HepG2 (cell line): ENCODE data around the gene LIPT1. TPM values are rescaled to one million over a fixed set of nuclear protein-coding genes. Genes with fewer than 3 reads are reported as not detected.

Experiments
- ADNP ChIP-seq: sonication (generic); formaldehyde crosslinking; IDR thresholded peaks from 2 replicates; pipeline ENCODE4 v1.4.0; 2020; ENCODE audit warnings: missing genetic modification reagents
- CHD4 ChIP-seq: fragments of 200-600 bp; sonication (generic); IDR thresholded peaks from 2 replicates; pipeline ENCODE4 v1.7.0; 2017; ENCODE audit warnings: mild to moderate bottlenecking, low read length, borderline replicate concordance
- ELF4 ChIP-seq: sonication (generic); formaldehyde crosslinking; IDR thresholded peaks from 2 replicates; pipeline ENCODE4 v1.5.0; 2020; ENCODE audit warnings: missing genetic modification reagents, mild to moderate bottlenecking, moderate library complexity, borderline replicate concordance
- HHEX ChIP-seq: IDR thresholded peaks from 2 replicates; pipeline ENCODE4 v1.6.1; 2016; ENCODE audit warnings: control low read depth
- JUN ChIP-seq: sonication (generic); formaldehyde crosslinking; IDR thresholded peaks from 2 replicates; pipeline ENCODE4 v1.4.0; 2020; ENCODE audit warnings: mild to moderate bottlenecking, missing genetic modification reagents
- MED13 ChIP-seq: sonication (generic); formaldehyde crosslinking; IDR thresholded peaks from 2 replicates; pipeline ENCODE4 v1.5.0; 2020; ENCODE audit warnings: missing genetic modification reagents
- MZF1 ChIP-seq: sonication (generic); formaldehyde crosslinking; IDR thresholded peaks from 2 replicates; pipeline ENCODE4 v1.8.1; 2023; ENCODE audit warnings: mild to moderate bottlenecking, missing genetic modification reagents, borderline replicate concordance
- NFKB2 ChIP-seq: sonication (generic); formaldehyde crosslinking; IDR thresholded peaks from 2 replicates; pipeline ENCODE4 v1.4.0; 2020; ENCODE audit warnings: missing genetic modification reagents, borderline replicate concordance
- NPAS2 ChIP-seq: sonication (generic); formaldehyde crosslinking; IDR thresholded peaks from 2 replicates; pipeline ENCODE4 v1.8.0; 2022; ENCODE audit warnings: mild to moderate bottlenecking, missing genetic modification reagents, borderline replicate concordance
- NR3C1 ChIP-seq: sonication (generic); formaldehyde crosslinking; IDR thresholded peaks from 2 replicates; pipeline ENCODE4 v1.4.0; 2020; ENCODE audit warnings: missing genetic modification reagents
- PAX8 ChIP-seq: sonication (generic); formaldehyde crosslinking; IDR thresholded peaks from 2 replicates; pipeline ENCODE4 v1.8.0; 2022; ENCODE audit warnings: mild to moderate bottlenecking, missing genetic modification reagents, borderline replicate concordance
- SP4 ChIP-seq: sonication (generic); formaldehyde crosslinking; IDR thresholded peaks from 2 replicates; pipeline ENCODE4 v1.8.1; 2023; ENCODE audit warnings: mild to moderate bottlenecking, missing genetic modification reagents
- SUZ12 ChIP-seq: fragments of 150-350 bp; IDR thresholded peaks from 2 replicates; pipeline ENCODE4 v1.6.1; 2014; ENCODE audit warnings: low read depth, low read length
- TBP ChIP-seq: sonication (generic); formaldehyde crosslinking; IDR thresholded peaks from 2 replicates; pipeline ENCODE4 v1.5.0; 2020; ENCODE audit warnings: missing genetic modification reagents
- ZBTB46 ChIP-seq: sonication (generic); formaldehyde crosslinking; IDR thresholded peaks from 2 replicates; pipeline ENCODE4 v1.4.0; 2020; ENCODE audit warnings: mild to moderate bottlenecking, missing genetic modification reagents, borderline replicate concordance
- ZNF138 ChIP-seq: sonication (generic); formaldehyde crosslinking; IDR thresholded peaks from 2 replicates; pipeline ENCODE4 v1.5.0; 2020; ENCODE audit warnings: mild to moderate bottlenecking, low read depth, missing genetic modification reagents
- ZNF567 ChIP-seq: sonication (generic); formaldehyde crosslinking; IDR thresholded peaks from 2 replicates; pipeline ENCODE4 v1.8.1; 2023; ENCODE audit warnings: mild to moderate bottlenecking, missing genetic modification reagents, borderline replicate concordance
- ZNF782 ChIP-seq: sonication (generic); formaldehyde crosslinking; IDR thresholded peaks from 2 replicates; pipeline ENCODE4 v1.4.0; 2020; ENCODE audit warnings: missing genetic modification reagents, mild to moderate bottlenecking, borderline replicate concordance
- polyA plus RNA-seq, 8 experiments: library from polyadenylated mRNA; depleted of rRNA in 3 of 8; stranded (reverse) in 7 of 8; unstranded in 1 of 8; fragments of >200 nt; fragmentation: Illumina TruSeq in 4 of 8; extraction: Trizol in 4 of 8; gene quantifications; 2 replicates each; pipeline versions ENCODE4 v1.2.1 to v1.2.3, GENCODE V29; 2011 to 2016; ENCODE audit warnings: low read depth in 4 of 8, missing spikeins in 1 of 8, mixed read lengths in 1 of 8; ENCODE audit not compliant: insufficient read depth in 1 of 8
- total RNA-seq, 5 experiments: library from RNA; depleted of rRNA; stranded (reverse); fragments of >200 nt; fragmentation: Illumina TruSeq; extraction: Trizol; gene quantifications; 2 replicates each; pipeline ENCODE4 v1.2.3, GENCODE V29; 2016; ENCODE audit warnings: low read depth in 1 of 5
- TF ChIP-seq, protein P1 (sequence below): sonication (generic); formaldehyde crosslinking; IDR thresholded peaks from 2 replicates; pipeline ENCODE4 v1.5.0; 2020; ENCODE audit warnings: mild to moderate bottlenecking, missing genetic modification reagents
- TF ChIP-seq, protein P2 (sequence below): sonication (generic); formaldehyde crosslinking; IDR thresholded peaks from 2 replicates; pipeline ENCODE4 v1.8.1; 2023; ENCODE audit warnings: mild to moderate bottlenecking, moderate library complexity, missing genetic modification reagents
- TF ChIP-seq, protein P3 (sequence below): sonication (generic); formaldehyde crosslinking; IDR thresholded peaks from 2 replicates; pipeline ENCODE4 v1.5.0; 2020; ENCODE audit warnings: missing genetic modification reagents, mild to moderate bottlenecking, borderline replicate concordance

The LIPT1 gene
- total and polyA plus RNA-seq, 2 of the 13 experiments (the other 11 are each of a cell fraction or from before 2014, with no cell fraction given), result 8.0 to 9.6 TPM

DNA sequence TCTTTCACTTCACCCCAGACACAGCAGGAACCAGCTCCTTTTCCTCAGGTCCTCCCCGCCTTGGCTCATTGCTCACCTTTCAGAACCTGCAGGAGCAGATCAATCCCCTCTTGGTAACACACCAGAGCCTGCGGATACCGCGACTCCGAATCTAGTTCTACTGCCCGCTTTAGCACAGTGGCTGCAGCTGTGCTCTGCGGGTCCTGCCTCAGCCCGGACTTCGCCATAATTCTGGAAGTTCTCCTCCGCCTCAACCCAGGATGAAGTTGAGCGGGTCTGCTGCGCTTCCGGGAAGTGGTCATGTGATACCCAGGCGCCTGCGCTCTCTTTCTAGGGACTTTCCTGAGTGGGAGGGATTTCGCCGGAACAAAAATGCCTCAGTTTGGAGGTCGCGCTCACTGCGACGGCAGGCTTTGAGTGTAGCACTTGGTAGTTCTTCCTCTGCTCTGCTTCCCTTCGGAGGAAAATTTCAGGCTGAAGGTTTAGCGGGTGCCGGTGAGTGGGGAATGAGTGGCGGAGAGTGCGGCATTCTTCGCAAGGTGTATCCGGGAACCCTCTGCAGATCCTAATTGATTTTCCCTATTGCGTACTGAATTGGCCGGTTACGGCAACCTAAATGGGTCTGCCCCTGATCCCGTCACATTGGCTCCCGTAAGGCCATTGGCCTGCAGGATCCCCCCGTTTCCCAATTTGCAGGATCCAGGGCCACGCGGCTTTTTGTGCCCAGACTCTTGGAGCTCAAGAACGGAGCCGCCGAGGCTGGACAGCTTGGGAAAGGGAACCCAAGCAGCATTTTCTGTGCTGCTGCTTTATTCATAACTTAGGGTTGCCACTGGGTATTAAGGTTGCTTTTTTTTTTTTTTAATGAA lies 26.2 kb downstream of the LIPT1 start, which contains the start of the genes MITD1 and MRPL30 (continued):
- TF ChIP-seq, protein P1, sequence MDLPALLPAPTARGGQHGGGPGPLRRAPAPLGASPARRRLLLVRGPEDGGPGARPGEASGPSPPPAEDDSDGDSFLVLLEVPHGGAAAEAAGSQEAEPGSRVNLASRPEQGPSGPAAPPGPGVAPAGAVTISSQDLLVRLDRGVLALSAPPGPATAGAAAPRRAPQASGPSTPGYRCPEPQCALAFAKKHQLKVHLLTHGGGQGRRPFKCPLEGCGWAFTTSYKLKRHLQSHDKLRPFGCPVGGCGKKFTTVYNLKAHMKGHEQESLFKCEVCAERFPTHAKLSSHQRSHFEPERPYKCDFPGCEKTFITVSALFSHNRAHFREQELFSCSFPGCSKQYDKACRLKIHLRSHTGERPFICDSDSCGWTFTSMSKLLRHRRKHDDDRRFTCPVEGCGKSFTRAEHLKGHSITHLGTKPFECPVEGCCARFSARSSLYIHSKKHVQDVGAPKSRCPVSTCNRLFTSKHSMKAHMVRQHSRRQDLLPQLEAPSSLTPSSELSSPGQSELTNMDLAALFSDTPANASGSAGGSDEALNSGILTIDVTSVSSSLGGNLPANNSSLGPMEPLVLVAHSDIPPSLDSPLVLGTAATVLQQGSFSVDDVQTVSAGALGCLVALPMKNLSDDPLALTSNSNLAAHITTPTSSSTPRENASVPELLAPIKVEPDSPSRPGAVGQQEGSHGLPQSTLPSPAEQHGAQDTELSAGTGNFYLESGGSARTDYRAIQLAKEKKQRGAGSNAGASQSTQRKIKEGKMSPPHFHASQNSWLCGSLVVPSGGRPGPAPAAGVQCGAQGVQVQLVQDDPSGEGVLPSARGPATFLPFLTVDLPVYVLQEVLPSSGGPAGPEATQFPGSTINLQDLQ (CRISPR knock-in tag), result peak; percentile 93
- TF ChIP-seq ZNF138 (no peak; the same call in 1 of the 2 replicates), ADNP (CRISPR knock-in tag) (no peak), ZNF782 (peak; percentile 56; the same call in 1 of the 2 replicates), MED13 (CRISPR knock-in tag) (no peak), ELF4 (CRISPR knock-in tag) (peak; percentile 96), NPAS2 (CRISPR knock-in tag) (no peak), HHEX (CRISPR knock-in tag) (peak; percentile 36; the same call in 1 of the 2 replicates), MZF1 (no peak; the same call in 1 of the 2 replicates), ZNF567 (peak; percentile 91), NR3C1 (CRISPR knock-in tag) (no peak), TBP (CRISPR knock-in tag) (no peak), ZBTB46 (no peak), JUN (peak; percentile 81), SUZ12 (no peak), PAX8 (peak; percentile 89), SP4 (CRISPR knock-in tag) (peak; percentile 92), NFKB2 (CRISPR knock-in tag) (peak; percentile 74; the same call in 1 of the 2 replicates), CHD4 (no peak)
- TF ChIP-seq, protein P2, sequence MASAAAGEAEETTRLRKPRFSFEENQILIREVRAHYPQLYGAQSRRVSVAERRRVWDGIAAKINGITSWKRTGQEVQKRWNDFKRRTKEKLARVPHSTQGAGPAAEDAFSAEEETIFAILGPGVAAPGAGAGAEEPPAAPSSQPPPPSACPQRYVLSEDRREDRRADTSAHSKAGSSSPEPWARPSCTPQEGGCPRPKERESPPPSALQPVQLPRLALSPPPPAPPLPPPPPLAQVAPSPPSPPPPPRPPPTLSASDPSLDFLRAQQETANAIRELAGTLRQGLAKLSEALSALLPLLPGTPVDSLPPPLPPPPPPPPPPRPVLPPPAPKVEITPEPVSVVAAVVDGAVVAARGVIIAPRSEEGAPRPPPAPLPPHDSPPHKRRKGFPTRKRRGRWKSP (CRISPR knock-in tag), result peak; percentile 62
- TF ChIP-seq, protein P3, sequence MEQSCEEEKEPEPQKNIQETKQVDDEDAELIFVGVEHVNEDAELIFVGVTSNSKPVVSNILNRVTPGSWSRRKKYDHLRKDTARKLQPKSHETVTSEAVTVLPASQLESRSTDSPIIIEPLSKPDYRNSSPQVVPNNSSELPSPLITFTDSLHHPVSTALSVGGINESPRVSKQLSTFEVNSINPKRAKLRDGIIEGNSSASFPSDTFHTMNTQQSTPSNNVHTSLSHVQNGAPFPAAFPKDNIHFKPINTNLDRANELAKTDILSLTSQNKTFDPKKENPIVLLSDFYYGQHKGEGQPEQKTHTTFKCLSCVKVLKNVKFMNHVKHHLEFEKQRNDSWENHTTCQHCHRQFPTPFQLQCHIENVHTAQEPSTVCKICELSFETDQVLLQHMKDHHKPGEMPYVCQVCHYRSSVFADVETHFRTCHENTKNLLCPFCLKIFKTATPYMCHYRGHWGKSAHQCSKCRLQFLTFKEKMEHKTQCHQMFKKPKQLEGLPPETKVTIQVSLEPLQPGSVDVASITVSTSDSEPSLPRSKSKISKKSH (CRISPR knock-in tag), result peak; percentile 79; the same call in 1 of the 2 replicates
